ENCODE results near the gene SFXN4.
"Not testable (repeated sequence)": the region's sequence is repeated elsewhere in the genome, so short reads cannot be mapped to it uniquely, and the experiment has no call there.

DNA sequence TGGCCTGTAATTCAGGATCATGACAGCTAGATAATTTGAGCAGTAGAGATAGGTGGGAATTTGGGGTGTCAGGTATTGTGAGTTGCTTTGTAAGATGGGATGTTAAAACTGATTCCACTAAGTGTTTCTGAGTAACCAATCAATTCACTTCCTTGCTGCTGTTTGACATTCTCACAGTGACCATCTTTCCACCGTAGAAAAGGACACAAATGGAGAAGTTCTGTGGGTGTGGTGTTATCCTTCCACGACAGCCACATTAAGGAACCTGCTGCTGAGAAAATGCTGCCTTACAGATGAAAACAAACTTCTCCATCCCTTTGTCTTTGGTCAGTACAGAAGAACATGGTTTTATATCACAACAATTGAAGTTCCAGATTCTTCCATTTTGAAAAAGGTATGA, 57.7 kb downstream of the SFXN4 start:
- TF ChIP-seq SMARCE1 (IDR thresholded peaks at IDR 0.05); CEBPB (tag; IDR thresholded peaks at IDR 0.05); SNRNP70 (optimal IDR thresholded peaks at IDR 0.05; ENCODE audit: low read depth, low read length); NR1H2 (CRISPR knock-in tag; IDR thresholded peaks at IDR 0.05); CHD4 (IDR thresholded peaks at IDR 0.05; ENCODE audit: insufficient read depth, insufficient replicate concordance, low read depth, low read length, poor library complexity, severe bottlenecking): not testable (repeated sequence)
- TF ChIP-seq, protein P1, sequence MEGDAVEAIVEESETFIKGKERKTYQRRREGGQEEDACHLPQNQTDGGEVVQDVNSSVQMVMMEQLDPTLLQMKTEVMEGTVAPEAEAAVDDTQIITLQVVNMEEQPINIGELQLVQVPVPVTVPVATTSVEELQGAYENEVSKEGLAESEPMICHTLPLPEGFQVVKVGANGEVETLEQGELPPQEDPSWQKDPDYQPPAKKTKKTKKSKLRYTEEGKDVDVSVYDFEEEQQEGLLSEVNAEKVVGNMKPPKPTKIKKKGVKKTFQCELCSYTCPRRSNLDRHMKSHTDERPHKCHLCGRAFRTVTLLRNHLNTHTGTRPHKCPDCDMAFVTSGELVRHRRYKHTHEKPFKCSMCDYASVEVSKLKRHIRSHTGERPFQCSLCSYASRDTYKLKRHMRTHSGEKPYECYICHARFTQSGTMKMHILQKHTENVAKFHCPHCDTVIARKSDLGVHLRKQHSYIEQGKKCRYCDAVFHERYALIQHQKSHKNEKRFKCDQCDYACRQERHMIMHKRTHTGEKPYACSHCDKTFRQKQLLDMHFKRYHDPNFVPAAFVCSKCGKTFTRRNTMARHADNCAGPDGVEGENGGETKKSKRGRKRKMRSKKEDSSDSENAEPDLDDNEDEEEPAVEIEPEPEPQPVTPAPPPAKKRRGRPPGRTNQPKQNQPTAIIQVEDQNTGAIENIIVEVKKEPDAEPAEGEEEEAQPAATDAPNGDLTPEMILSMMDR (IDR thresholded peaks at IDR 0.05 in 2 of 3, conservative IDR thresholded peaks at IDR 0.05 in 1 of 3; ENCODE audit: insufficient read depth in 2 of 3, low read depth in 1 of 3, low read length in 3 of 3): not testable (repeated sequence)
- TF ChIP-seq, protein P2, sequence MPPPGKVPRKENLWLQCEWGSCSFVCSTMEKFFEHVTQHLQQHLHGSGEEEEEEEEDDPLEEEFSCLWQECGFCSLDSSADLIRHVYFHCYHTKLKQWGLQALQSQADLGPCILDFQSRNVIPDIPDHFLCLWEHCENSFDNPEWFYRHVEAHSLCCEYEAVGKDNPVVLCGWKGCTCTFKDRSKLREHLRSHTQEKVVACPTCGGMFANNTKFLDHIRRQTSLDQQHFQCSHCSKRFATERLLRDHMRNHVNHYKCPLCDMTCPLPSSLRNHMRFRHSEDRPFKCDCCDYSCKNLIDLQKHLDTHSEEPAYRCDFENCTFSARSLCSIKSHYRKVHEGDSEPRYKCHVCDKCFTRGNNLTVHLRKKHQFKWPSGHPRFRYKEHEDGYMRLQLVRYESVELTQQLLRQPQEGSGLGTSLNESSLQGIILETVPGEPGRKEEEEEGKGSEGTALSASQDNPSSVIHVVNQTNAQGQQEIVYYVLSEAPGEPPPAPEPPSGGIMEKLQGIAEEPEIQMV (tag; conservative IDR thresholded peaks at IDR 0.05; ENCODE audit: low read depth): not testable (repeated sequence)
